Progenitor cell of endocrine pancreas (in vitro differentiated cells): ENCODE results near the gene CCL27. TPM values are rescaled to one million over a fixed set of nuclear protein-coding genes. Genes with fewer than 3 reads are reported as not detected.

Experiments used
- DNase-seq: peaks from one replicate; pipeline ENCODE4 v3.0.0; 2021; ENCODE audit warnings: low spot score; ENCODE audit not compliant: unreplicated experiment
- H3K27ac Mint-ChIP-seq: 2 replicates; pipeline ENCODE4 v1.8.0; 2021; ENCODE audit warnings: mild to moderate bottlenecking, moderate library complexity, mixed read lengths
- H3K27me3 Mint-ChIP-seq: 2 replicates; pipeline ENCODE4 v1.8.0; 2021; ENCODE audit warnings: mixed read lengths
- H3K36me3 Mint-ChIP-seq: 2 replicates; pipeline ENCODE4 v1.8.0; 2022; ENCODE audit warnings: mixed read lengths; ENCODE audit not compliant: insufficient read depth
- H3K4me1 Mint-ChIP-seq: 2 replicates; pipeline ENCODE4 v1.8.0; 2021; ENCODE audit warnings: low read depth, mixed read lengths
- H3K4me3 Mint-ChIP-seq: 2 replicates; pipeline ENCODE4 v1.8.0; 2021; ENCODE audit warnings: low read depth, mild to moderate bottlenecking, moderate library complexity, mixed read lengths
- H3K9me3 Mint-ChIP-seq: 2 replicates; pipeline ENCODE4 v1.8.0; 2021; ENCODE audit warnings: low read depth, mixed read lengths
- CTCF ChIP-seq: fragments of 200-600 bp; sonication (generic); IDR thresholded peaks from one replicate; pipeline ENCODE4 v1.5.0; 2021; ENCODE audit warnings: antibody characterized with exemption, mild to moderate bottlenecking; ENCODE audit not compliant: unreplicated experiment
- total RNA-seq: library from RNA; stranded (reverse); gene quantifications from 2 replicates; pipeline ENCODE4 v1.2.1, GENCODE V29; 2021

The CCL27 gene
- total RNA-seq, 1 donor from 2014 or later: 0.67 TPM

GRCh38 chr9:34652602-34653000, 9.9 kb downstream of the CCL27 start:
- no peak for TF ChIP-seq CTCF
- H3K4me3 Mint-ChIP-seq: peak overlapping the region; percentile 66
- no peaks in the 10 kb centered on the region for H3K9me3 Mint-ChIP-seq
- H3K36me3 Mint-ChIP-seq: peaks cover 8% of the 10 kb centered on the region
- no peak for DNase-seq
- H3K27me3 Mint-ChIP-seq: no peaks in the 10 kb centered on the region
- H3K4me1 Mint-ChIP-seq: peaks cover 34% of the 10 kb centered on the region
- peak overlapping the region; percentile 51 for H3K27ac Mint-ChIP-seq

GRCh38 chr9:34651876-34652601, 10.4 kb downstream of the CCL27 start, which contains the start of gene IL11RA:
TSS of gene IL11RA (plus strand) at chr9:34652185. CDS start at chr9:34655218, 3,033 bp downstream.
- TF ChIP-seq CTCF: no peak
- H3K27me3 Mint-ChIP-seq: no peaks in the 10 kb centered on the region
- H3K4me1 Mint-ChIP-seq: peaks cover 40% of the 10 kb centered on the region

GRCh38 chr9:34651321-34651720, 11.1 kb downstream of the CCL27 start:
- H3K9me3 Mint-ChIP-seq: no peaks in the 10 kb centered on the region
- peak overlapping the region; percentile 85 for H3K27ac Mint-ChIP-seq
- H3K4me3 Mint-ChIP-seq: peak overlapping the region; percentile 66
- H3K27me3 Mint-ChIP-seq: no peaks in the 10 kb centered on the region
- peaks cover 8% of the 10 kb centered on the region for H3K36me3 Mint-ChIP-seq
- no peak for DNase-seq
- peaks cover 43% of the 10 kb centered on the region for H3K4me1 Mint-ChIP-seq
- TF ChIP-seq CTCF: no peak

More at GRCh38 chr9:34651876-34652601, 10.4 kb downstream of the CCL27 start, which contains the start of gene IL11RA:
- peak within 1 kb of the TSS; percentile 85 for H3K27ac Mint-ChIP-seq
- DNase-seq: peak; percentile 40
- no peaks in the 10 kb centered on the region for H3K9me3 Mint-ChIP-seq
- H3K36me3 Mint-ChIP-seq: peaks cover 8% of the 10 kb centered on the region
- peak within 1 kb of the TSS; percentile 66 for H3K4me3 Mint-ChIP-seq

- H3K9me3 Mint-ChIP-seq: no peaks in the 10 kb centered on the region
- no peaks in the 10 kb centered on the region for H3K27me3 Mint-ChIP-seq
- no peak for TF ChIP-seq CTCF
These were observed 11.6 kb downstream of the CCL27 start for GRCh38 chr9:34650816-34651215.

GRCh38 chr9:34648673-34649072, 13.8 kb downstream of the CCL27 start:
- no peaks in the 10 kb centered on the region for H3K9me3 Mint-ChIP-seq
- H3K4me3 Mint-ChIP-seq: no peak overlapping the region
- TF ChIP-seq CTCF: no peak
- H3K4me1 Mint-ChIP-seq: peaks cover 48% of the 10 kb centered on the region
- H3K27me3 Mint-ChIP-seq: no peaks in the 10 kb centered on the region
- H3K36me3 Mint-ChIP-seq: peaks cover 8% of the 10 kb centered on the region
- no peak for DNase-seq
- no peak overlapping the region for H3K27ac Mint-ChIP-seq

More at GRCh38 chr9:34650816-34651215, 11.6 kb downstream of the CCL27 start:
- H3K4me1 Mint-ChIP-seq: peaks cover 47% of the 10 kb centered on the region
- DNase-seq: no peak
- H3K27ac Mint-ChIP-seq: no peak overlapping the region
- peak overlapping the region; percentile 39 for H3K4me3 Mint-ChIP-seq
- H3K36me3 Mint-ChIP-seq: peaks cover 8% of the 10 kb centered on the region
